ENCODE data around the gene GLRX3. TPM values are rescaled to one million over a fixed set of nuclear protein-coding genes. Genes with fewer than 3 reads are reported as not detected.

GLRX3 gene
- total RNA-seq, 1 donor from 2014 or later: 111 TPM

- Mint-ChIP-seq H3K27me3 (ENCODE audit: unreplicated experiment) (peaks cover 8% of the 10 kb centered on the region), H3K4me1 (ENCODE audit: unreplicated experiment) (no peaks in the 10 kb centered on the region), H3K27ac (ENCODE audit: unreplicated experiment) (no peak overlapping the region), H3K9me3 (ENCODE audit: unreplicated experiment) (peaks cover 32% of the 10 kb centered on the region), H3K36me3 (ENCODE audit: low read depth, unreplicated experiment) (peaks cover 9% of the 10 kb centered on the region), H3K4me3 (ENCODE audit: unreplicated experiment) (no peak overlapping the region)
- no peak for DNase-seq (ENCODE audit: low spot score)
- TF ChIP-seq, protein P1, sequence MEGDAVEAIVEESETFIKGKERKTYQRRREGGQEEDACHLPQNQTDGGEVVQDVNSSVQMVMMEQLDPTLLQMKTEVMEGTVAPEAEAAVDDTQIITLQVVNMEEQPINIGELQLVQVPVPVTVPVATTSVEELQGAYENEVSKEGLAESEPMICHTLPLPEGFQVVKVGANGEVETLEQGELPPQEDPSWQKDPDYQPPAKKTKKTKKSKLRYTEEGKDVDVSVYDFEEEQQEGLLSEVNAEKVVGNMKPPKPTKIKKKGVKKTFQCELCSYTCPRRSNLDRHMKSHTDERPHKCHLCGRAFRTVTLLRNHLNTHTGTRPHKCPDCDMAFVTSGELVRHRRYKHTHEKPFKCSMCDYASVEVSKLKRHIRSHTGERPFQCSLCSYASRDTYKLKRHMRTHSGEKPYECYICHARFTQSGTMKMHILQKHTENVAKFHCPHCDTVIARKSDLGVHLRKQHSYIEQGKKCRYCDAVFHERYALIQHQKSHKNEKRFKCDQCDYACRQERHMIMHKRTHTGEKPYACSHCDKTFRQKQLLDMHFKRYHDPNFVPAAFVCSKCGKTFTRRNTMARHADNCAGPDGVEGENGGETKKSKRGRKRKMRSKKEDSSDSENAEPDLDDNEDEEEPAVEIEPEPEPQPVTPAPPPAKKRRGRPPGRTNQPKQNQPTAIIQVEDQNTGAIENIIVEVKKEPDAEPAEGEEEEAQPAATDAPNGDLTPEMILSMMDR (IDR thresholded peaks at IDR 0.05; ENCODE audit: unreplicated experiment): no peak
These were observed 77.3 kb downstream of the GLRX3 start for GRCh38 chr10:130213286-130214080.

DNA sequence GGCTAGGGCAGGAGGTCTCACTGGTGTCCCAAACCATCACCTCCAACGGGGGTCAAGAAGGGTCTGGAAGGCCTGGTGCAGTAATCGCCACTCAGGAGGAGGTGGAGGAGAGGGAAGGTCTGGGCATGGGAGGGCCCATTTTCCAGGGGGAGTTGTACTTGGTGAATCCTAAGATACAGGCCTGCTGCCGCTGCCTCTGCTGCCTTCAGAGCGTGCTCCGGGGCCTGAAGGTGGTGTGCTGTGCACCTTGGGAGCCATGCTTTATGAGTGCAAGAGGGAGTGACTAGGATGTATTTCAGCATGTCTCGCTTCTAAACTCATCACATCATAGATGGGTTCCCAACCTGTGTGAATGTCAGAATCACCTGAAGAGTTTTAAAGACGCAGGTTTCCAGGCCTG lies 78.2 kb downstream of the GLRX3 start:
- Mint-ChIP-seq H3K4me1 (ENCODE audit: unreplicated experiment) (no peaks in the 10 kb centered on the region), H3K27ac (ENCODE audit: unreplicated experiment) (no peak overlapping the region), H3K4me3 (ENCODE audit: unreplicated experiment) (no peak overlapping the region), H3K9me3 (ENCODE audit: unreplicated experiment) (peaks cover 34% of the 10 kb centered on the region), H3K36me3 (ENCODE audit: low read depth, unreplicated experiment) (peaks cover 9% of the 10 kb centered on the region), H3K27me3 (ENCODE audit: unreplicated experiment) (peaks cover 8% of the 10 kb centered on the region)
- no peak for DNase-seq (ENCODE audit: low spot score)
- TF ChIP-seq, protein P1 (IDR thresholded peaks at IDR 0.05; ENCODE audit: unreplicated experiment): no peak

GRCh38 chr10:130215151-130215930 lies 79.2 kb downstream of the GLRX3 start:
- Mint-ChIP-seq H3K4me3 (ENCODE audit: unreplicated experiment) (no peak overlapping the region), H3K4me1 (ENCODE audit: unreplicated experiment) (no peaks in the 10 kb centered on the region), H3K27ac (ENCODE audit: unreplicated experiment) (no peak overlapping the region), H3K27me3 (ENCODE audit: unreplicated experiment) (peaks cover 8% of the 10 kb centered on the region), H3K36me3 (ENCODE audit: low read depth, unreplicated experiment) (peaks cover 5% of the 10 kb centered on the region), H3K9me3 (ENCODE audit: unreplicated experiment) (peaks cover 34% of the 10 kb centered on the region)
- DNase-seq (ENCODE audit: low spot score): no peak
- TF ChIP-seq, protein P1 (IDR thresholded peaks at IDR 0.05; ENCODE audit: unreplicated experiment): no peak

GRCh38 chr10:130215931-130216231 lies 79.7 kb downstream of the GLRX3 start:
- H3K36me3 Mint-ChIP-seq (ENCODE audit: low read depth, unreplicated experiment): peaks cover 5% of the 10 kb centered on the region
- H3K4me1 Mint-ChIP-seq (ENCODE audit: unreplicated experiment): no peaks in the 10 kb centered on the region
- DNase-seq (ENCODE audit: low spot score): no peak
- TF ChIP-seq, protein P1 (IDR thresholded peaks at IDR 0.05; ENCODE audit: unreplicated experiment): no peak
- H3K9me3 Mint-ChIP-seq (ENCODE audit: unreplicated experiment): peaks cover 29% of the 10 kb centered on the region
- H3K4me3 Mint-ChIP-seq (ENCODE audit: unreplicated experiment): no peak overlapping the region
- no peak overlapping the region for H3K27ac Mint-ChIP-seq (ENCODE audit: unreplicated experiment)
- peaks cover 8% of the 10 kb centered on the region for H3K27me3 Mint-ChIP-seq (ENCODE audit: unreplicated experiment)

GRCh38 chr10:130218181-130218641 lies 82.0 kb downstream of the GLRX3 start:
- Mint-ChIP-seq H3K27ac (ENCODE audit: unreplicated experiment) (no peak overlapping the region), H3K4me1 (ENCODE audit: unreplicated experiment) (no peaks in the 10 kb centered on the region), H3K27me3 (ENCODE audit: unreplicated experiment) (peaks cover 9% of the 10 kb centered on the region), H3K36me3 (ENCODE audit: low read depth, unreplicated experiment) (peaks cover 5% of the 10 kb centered on the region), H3K9me3 (ENCODE audit: unreplicated experiment) (peaks cover 38% of the 10 kb centered on the region), H3K4me3 (ENCODE audit: unreplicated experiment) (no peak overlapping the region)
- TF ChIP-seq, protein P1 (IDR thresholded peaks at IDR 0.05; ENCODE audit: unreplicated experiment): no peak
- no peak for DNase-seq (ENCODE audit: low spot score)
